GM21529 (cell line): ENCODE data around the gene AHDC1.

Source experiments
- ATAC-seq: cut with Tn5 transposase; IDR thresholded peaks from one replicate; pipeline ENCODE4 v1.9.1; 2021; ENCODE audit not compliant: unreplicated experiment

Gene AHDC1

DNA sequence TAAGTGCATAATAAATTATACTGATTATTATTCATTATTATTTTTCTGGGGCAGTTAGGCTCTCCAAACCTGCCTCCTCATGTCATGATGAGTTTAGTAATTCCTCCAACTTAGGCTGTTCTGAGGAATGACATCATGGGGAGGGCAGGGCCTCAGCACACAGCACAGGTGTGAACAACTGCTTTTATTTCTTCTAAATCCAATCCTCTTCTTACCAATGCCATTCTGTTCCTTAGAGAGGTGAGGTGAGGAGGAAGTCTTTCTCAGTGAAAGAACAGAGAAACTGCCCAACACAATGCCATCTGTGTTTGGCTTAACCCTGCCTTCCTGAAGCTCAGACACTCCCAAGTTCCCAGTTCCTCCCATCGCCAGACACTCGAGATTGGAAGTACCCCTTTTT, 68.6 kb downstream of the AHDC1 start:
- ATAC-seq: no peak

DNA sequence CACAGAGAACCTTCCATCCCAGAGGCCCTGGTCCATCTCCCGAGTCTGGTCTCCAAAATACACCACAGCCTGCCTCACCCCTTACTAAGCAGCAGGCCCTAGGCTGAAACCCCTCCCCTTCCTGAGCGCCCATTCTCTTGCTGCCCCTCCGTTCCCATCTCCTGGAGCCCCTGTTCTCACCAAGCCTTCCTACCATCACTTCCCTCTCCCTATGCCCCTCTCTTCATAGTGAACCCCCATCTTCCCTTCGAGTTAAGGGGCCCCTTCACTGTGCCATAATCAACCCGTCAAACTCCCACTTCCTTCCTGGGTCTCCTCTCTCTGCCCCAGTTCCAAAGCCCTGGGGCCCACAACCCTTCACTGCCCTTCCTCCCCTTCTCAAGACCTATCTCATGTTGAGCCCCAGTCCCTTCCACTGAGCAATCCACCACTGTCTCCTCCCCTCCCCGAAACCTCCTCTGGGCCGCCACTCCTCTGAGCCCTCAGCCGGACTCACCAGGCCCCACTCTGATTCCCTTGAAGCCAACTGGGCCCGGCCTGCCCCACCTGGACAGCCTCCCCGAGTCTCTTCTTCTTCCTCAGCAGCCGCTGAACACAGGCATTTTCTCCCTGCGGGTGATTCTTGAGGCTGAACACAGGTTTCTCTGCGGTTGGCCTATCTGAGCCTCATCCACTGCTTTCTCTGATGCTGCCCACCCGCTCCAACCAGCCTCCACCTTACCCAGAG, 71.8 kb downstream of the AHDC1 start:
- no peak for ATAC-seq

DNA sequence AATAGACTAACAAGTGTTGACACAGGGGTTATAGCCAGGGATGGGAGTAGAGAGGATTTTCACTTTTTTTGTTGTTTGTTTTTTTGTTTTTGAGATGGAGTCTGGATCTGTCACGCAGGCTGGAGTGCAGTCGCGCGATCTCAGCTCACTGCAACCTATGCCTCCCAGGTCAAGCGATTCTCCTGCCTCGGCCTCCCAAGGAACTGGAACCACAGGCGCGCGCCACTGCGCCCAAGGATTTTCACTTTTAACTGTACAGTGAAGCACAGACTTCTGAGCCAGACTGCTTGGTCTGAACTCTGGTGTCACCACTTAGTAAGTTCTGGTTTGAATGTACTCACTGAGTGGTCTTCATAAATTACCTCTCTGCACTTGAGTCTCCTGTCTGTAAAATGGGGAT, 73.8 kb downstream of the AHDC1 start:
- ATAC-seq: no peak

DNA sequence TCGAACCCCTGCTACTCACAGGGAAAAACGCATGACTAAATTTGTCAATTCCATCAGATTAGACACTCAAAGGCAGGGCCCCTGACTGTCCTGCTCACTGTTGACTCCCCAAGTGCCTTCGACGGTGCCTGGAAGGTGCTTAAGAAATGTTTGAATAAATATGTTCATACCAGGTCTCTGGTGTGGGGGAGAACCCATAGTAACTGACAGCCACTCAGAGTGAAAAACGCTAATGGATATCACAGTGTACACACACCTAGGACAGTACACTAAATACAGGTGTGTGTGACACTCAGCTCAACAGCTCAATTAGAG, 74.3 kb downstream of the AHDC1 start:
- ATAC-seq: no peak

DNA sequence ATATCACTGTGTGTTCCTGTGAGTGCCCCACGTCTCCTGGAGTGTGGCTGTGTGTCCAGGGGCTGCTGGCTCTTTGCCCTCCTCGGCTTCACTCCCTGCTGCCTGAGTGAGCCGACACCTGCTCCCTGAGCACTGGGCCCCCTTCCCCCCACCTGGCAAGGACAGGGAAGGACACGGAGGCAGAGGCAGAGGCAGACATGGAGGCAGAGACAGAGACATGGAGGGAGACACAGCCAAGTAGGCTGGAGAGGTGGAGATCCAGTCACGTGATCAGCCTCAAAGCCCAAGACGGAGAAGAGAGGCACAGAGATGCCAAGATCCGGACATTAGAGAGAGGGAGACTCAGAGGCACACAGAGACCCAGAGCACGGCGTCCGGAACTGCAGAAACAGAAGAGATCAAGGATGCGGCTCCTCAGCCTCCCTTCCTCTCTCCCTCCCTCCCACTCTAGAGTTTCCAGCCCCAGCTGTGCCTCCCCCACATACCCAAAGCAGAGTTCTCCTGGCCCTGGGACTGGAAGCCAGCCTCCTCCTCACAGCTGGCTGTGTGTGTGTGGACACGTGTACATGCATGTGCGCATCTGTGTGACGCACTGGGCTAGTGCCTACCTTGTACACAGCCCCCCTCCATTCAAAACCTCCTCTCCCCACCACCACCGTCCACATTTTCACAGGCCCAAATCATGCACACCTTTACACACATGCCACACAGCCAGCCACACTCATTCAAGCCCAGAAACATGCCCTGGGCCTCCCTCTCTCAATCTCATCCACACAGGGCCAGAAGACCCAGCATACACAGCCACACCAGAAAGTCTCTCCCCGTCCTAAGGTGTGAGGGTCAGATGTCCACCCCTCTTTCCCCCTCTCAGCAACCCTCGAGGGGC, 74.9 kb downstream of the AHDC1 start:
- ATAC-seq: no peak

DNA sequence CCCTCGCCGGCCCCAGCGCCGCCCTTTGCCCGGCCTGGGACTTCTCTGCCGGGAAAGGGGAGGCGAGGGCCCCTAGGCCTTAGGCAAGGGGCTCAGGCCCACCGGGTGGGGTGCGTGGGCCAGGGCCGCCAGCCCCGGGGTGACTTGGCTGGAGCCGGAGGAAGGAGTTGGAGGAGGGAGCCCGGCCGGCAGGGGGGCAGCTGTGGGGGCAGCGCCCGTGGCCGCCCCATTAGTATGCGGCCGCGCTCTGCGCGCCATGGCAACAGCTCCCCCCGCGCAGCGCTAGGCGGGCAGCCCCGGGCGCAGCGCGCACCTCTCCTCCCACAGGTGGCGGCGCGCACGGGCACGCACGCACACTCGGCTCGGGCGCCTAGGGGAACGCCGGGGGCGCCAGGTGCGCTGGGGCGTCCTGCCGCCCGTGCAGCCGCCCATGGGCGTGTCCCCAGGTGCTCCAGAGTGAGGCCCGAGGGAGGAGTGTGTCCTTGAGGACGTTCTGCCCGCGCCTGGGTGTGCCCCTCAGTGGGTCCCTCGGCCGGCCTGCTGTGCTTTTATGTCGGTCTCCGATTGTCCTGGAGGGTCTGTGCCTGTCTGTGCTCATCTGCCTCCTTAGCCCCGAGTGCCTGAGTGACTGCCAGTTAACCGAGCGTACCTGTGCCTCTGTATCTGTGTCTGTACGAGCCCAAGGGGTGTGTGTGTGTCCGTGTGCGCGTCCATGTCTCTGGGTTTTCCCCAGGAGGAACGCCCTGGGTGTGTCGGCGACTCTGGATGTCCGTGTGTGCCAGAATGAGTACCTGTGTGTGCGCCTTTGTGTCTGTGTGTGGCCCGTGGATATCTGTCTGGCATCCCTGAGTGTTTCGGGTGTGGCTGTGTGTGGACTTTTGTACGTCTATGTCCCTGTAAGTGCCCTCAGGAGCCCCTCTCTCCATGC, 75.8 kb downstream of the AHDC1 start:
- no peak for ATAC-seq

DNA sequence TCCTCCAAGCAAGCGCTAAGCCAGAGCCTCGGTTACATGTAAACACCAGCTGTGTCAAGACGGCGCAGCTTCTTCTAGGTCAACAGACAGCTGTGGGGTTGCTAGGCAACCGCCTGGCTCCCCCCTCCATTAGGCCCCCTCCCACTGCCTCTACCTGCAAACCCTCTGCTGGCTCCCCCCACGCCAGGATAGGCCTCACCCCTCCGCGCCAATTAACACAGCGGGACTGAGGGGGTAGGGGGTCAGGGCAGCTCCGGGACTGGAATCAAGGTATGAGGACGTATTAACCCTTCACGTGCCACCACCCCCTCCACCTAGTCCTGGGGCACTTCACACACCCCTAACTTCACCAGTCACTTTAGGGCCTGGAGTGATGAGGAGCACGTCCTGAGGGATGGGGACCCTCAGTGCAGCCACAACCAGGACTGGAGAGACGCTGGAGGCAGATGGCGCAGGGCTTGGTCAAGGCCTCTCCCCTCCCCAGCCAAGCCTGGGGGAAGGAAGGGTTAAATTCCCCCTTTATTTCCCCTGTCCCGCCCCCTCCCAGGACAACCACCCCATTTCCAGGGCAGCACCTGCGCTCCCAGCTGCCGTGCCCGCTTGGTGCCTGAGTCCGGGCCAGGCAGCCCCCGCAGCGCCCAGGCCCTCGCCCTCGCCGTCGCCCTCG, 76.6 kb downstream of the AHDC1 start:
- no peak for ATAC-seq

DNA sequence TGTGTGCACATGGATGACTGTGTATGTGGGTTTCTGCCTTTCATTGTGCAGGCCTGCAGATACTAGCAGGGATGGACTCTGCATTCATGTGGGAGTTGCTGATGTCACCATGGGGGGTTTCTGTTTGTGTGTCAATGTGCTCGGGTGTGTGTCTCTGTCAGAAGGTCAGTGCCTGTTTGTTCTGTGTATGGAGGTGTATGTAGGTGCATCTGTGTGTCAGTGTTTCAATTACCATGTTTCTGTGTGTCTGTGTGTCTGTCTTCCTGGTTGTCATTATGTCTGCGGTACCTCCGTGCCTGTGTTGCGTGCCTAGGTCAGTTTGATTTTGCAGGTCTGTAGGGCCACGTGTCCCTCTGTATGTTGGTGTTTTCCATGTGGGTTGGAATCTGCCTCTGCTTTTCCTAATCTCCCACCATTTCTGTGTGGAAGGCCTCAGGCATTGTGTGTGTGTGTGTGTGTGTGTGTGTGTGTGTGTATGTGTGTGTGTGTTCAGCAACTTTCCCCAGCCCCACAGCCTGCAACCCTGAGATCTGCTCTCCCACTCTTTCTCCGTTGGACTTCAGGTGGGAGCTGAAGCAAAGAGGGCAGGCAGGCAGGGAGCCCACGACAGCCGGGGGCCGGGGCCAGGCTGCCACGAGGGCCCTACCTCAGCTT, 77.2 kb downstream of the AHDC1 start:
- no peak for ATAC-seq

DNA sequence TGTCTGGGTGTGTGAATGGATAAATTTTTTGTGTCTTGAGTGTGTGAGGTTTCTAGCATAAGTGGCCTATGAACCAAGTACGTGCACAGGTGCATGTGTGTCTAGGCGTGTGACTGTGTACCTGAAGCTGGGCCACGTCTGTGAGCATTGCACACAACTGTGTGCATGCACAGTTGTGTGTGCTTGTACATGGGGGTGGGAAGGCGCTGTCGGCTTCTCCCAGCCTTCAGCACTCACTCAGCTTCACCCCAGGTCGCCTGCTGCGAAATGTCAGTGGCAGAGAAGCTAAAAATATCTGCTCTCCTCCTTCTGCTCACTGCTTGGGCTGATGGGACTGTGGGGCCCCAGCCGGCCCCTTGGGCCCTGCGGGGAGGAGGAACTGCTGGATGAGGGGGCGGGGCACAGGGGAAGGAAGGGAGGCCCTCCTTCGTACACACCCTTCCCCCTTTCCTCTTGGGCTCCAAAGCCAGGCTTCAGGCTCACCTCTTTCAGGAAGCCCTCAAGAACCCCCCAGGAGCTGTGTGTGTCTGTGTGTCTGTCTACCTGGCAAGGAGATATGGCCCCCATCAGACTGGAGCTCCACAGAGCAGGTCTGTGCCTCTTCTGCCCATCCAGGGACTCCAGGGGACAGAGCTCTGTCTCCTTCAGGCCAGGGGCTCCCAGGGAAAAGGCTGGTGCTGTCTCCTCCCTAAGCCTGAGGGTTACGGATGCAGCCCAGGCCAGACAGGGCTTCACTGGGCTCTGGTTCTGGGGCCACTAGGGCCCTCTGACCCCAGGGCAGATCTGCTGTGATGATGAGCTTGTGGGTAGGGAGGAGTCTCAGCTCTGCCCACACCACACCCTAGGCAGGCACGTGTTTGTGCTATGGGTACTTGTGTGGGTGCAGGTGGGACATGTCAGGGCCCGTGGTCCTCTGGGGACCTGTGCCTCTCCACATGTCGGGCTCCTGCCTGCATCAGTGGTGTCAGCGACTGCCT, 78.4 kb downstream of the AHDC1 start:
- ATAC-seq: peak; percentile 51

DNA sequence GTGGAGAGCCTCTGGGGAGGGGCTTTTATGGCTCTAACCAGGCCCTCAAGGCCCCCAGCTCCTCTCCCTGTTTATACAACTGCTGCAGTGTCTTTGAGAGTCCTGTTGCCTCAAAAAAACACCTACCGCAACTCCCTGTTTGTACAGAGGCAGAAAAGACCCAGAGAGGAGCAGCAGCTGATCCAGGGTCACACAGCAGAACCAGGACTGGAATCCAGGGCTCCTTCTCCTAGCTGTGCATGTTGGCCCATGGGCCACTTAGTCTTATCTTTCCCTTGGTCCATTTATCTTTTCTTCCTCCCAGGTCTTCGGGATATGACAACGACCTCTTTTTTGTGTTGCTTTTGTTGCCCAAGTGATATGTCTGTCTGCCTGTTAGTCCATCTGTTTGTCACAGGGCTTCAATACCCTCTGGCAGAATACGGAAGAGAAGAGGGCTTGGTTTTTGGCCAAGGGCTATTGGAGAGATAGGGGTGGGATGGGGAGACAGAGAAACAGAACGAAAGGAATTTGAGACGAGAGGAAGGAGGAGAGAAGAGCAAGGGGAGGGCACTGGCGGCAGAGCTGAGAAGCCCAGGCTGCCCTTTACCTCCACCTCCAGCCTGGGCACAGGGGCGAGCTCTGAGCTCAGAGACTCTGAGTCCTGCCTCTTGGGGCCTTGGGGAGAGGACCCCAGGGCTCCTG, 80.5 kb downstream of the AHDC1 start:
- no peak for ATAC-seq

DNA sequence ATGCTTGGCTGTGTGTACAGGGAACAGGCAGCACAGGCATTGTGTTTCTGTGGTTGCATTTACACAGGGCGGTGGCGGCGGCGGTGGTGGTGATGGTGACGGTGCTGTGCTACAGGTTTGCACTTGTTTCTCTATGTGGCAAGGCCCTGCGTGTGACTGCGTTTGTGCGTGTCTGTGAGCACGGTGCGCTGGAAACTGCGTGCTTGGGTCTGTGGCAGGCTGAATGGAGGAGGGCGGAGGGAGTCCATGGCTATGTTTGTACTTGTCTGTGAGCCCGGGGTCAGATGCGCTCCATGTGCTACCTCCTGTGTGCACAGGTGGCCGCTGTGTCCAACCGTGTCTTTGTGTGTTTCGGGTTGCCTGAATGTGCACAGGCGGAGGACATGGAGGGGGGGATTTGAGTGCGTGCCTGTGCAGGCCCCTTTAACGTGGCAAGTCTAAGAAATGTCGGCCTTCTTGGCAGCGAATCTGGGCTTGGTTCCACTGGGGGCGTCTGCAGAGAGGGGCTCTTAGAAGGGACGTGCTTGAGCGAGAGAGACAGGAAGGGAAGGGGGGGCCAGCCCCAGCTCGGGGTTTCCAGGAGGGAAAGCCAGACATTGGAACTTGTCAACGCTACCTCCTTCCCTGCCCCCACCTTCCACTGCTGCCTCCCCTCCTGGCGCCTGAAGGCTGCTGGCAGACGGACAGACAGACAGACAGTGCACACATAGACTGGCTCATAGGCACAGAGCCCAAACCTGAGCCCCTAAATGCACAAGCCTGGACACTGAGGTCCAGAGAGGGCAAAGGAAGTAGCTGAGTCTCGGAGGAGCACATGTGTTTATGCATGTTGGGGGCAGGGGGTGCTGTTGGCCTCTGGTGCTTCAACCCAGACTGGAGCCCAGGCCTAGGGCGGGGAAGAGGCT, 81.3 kb downstream of the AHDC1 start:
- ATAC-seq: no peak

DNA sequence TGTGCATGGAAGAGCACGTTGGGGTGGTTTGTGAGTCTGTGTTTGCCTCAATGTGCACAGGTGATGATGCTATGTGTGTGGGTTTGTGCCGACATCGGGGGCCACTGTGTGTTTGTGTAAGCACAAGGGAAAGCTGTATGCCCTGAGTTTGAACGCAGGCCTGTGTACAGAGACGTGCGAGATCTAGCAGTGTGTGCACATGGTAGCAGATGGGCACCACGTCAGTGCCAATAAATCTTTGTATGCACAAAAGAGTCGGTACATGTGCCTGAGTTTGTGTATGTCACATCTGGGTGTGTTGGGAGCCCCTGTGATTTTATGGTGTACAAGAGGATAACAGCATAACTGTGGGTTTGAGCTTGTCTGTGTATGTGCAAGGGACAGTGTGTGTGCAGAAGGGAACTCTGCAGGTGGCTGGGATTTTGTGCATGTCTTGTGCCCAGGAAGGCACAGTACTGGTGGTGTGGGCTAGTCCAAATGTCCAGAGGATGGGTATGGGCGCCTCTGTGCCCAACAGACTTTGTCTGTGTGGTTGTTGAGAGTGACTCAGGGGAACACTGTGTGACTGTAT, 82.0 kb downstream of the AHDC1 start:
- ATAC-seq: no peak

DNA sequence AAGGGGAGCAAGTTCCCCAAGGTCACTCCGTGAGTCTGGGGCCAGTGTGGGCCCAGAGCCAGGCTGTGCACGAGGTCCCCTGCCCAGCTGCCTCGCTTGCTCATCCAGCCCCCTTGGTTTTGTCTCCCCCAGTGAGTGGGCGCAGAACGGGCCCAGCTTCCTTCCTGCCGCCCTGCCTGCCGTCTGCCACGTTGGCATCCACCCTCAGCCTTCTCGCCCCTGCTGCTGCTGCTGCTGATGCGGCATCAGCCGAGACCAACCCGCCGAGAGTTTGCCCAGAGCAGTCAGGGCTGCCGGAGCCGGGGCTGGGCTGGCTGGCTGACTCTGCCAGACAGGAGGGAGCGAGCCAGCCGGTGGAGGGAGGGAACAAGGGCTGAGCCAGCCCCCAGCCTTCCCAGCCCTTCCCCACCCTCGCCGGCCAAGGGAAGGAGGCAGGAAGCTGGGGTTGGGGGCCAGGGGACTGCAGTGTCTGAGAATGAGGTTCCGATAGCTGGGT, 82.6 kb downstream of the AHDC1 start:
- no peak for ATAC-seq

DNA sequence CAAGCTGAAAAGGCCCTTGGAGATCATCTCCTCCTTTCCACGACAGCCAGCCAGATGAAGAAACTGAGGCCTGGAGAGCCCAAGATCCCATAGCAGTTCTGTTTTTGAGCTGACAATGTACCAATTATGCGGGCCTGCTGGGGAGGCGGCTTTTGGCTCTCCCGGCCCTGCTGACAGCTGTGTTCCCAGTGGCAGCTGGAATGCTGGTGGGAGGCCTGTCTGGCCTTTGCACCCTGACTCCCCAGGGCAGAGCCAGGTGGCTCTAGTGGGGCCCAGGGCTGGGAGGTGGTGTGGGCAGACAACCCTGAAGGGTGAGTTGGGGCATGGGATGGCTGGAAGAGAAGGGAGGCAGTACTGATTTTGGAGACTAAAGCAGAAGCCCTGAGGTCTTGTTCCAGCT, 83.3 kb downstream of the AHDC1 start:
- no peak for ATAC-seq

DNA sequence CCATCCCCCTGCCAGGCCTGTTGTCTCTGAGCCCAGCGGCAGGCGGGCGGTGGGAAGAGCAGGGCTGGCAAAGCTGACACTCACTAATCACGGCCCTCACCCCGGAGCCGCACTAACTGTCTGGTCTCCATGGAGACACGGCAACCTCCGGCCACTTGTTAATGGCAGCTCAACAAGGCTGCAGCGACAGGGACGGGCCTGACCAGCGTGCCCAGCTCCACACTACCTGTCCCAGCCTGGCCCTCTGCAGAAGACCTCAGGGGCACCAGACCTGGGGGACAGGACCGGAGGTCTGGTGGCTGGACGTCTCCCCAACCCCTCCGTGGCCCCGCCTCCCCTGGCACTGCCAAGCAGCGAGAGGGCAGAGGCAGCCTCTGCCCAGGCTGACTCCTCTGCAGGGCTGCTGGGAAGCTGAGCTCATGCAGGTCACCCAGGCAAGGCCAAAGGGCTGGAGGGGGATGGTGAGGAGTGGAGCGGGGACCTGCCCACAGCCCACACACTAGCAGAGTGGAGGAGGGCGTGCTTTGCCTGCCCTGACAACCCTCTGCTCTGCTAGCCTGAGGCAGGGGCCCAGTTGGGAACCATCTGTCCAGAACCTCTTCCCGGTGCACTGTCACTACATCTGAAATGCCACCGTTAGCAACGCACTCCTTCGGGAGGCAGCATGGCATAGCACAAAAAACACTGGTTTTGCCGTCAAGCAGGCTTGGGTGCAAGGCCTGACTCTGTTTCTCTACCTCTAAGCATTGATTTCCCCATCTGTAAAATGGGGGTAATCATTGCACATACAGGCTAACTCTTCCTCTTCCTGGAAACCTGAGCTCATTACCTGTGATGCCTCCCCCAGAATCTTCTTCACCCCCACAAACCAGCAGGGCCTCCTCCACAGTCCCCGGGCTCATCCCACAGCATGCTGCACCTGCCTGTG, 84.3 kb downstream of the AHDC1 start:
- ATAC-seq: no peak

DNA sequence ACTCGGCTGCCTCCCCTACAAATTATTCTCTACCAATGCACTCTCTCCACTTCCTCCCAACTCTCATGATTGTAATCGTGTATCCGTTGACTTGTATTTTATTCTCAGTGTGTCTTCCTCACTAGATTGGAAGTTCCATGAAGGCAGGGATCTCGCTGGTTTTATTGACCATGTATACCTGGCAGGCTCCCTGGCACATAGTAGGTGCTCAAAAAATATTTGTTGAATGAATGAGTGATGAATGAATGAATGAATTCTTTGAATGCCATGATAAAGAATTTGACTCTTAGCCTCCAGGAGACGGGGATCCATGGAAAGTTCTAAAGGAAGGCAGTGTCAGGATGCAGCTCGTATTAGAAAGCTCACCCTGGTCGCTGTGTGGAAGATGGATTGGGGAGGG, 85.1 kb downstream of the AHDC1 start:
- ATAC-seq: no peak
